ENCODE data around the gene FIBCD1.

DNA sequence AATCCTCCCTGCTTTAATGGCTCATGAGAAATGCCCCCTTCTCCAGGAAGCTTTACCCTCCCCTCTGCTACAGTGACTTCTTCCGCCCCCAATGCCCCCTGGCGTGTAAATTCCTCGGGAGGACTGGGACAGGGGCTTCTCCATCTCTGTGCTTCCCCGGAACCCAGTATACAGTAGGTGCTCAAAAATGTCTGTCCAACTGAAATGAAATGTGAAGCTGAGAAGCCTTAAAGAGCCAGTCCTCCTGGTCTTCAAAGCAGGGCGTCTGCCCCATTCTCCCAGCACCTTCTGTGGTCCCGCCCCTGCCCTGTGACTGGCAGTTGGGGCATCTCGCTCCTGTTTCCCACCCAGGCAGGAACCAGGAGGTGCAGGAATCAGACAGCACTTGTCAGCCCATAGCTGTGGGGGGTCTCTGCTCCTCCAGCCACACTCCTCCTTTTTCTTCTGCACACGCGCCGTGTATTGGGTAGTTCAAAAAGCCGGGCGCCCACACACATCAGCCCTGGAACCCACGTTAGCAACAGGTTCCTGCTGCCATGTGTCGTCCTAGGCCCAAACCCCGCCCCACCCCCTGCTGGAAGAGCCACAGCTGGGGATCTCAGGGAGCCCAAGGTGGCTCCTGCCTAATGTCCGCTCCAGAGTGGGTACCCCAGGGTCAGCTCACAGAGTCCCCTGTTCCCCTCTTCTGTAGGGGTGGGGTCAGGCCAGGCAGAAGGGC, 16.0 kb downstream of the FIBCD1 start:
- TF ChIP-seq GATA2 (IDR thresholded peaks at IDR 0.05; ENCODE audit: low read depth, low read length), result no peak
- no peak for TF ChIP-seq GATA3 (IDR thresholded peaks at IDR 0.05; ENCODE audit: low read depth, low read length)
